Stimulated activated CD8-positive, alpha-beta memory T cell treated with anti-CD3 and anti-CD28 coated beads, Interleukin-2, amount 100 ng/mL, for 48 hours (primary cell): ENCODE measurements around the gene VAMP3.
A peak's percentile ranks its signal among the peaks of the same experiment; 100 is the strongest.

ENCODE experiments used
- DNase-seq, 2 donors: peaks; one replicate each; pipeline ENCODE4 v3.0.0-alpha.2; 2020; ENCODE audit warnings: low read depth in 2 of 2

The VAMP3 gene

GRCh38 chr1:7770997-7771822, at the start of gene VAMP3:
Gene VAMP3 (plus strand): TSS chr1:7771296. CDS start chr1:7771384, 88 bp downstream.
- peak; percentile 83 to 84 for DNase-seq

- DNase-seq = no peak
These were observed 49.0 kb upstream of the VAMP3 start for GRCh38 chr1:7721940-7722669.

- DNase-seq = no peak
These were observed 48.5 kb upstream of the VAMP3 start for GRCh38 chr1:7722670-7723012.

- no peak for DNase-seq
These were observed 44.5 kb upstream of the VAMP3 start for GRCh38 chr1:7726623-7727022.

- DNase-seq = no peak
These were observed 43.2 kb upstream of the VAMP3 start for GRCh38 chr1:7727809-7728471.

- no peak for DNase-seq
These were observed 41.3 kb upstream of the VAMP3 start for GRCh38 chr1:7729761-7730160.

GRCh38 chr1:7732331-7732730, 38.8 kb upstream of the VAMP3 start:
- DNase-seq = no peak

GRCh38 chr1:7733276-7733675, 37.8 kb upstream of the VAMP3 start:
- no peak for DNase-seq

- DNase-seq = no peak
These were observed 33.1 kb upstream of the VAMP3 start for GRCh38 chr1:7738044-7738443.

GRCh38 chr1:7743346-7743745, 27.8 kb upstream of the VAMP3 start:
- no peak for DNase-seq

- DNase-seq = no peak
These were observed 26.2 kb upstream of the VAMP3 start for GRCh38 chr1:7744882-7745281.

- no peak for DNase-seq
These were observed 25.3 kb upstream of the VAMP3 start for GRCh38 chr1:7745783-7746182.

GRCh38 chr1:7747605-7748004, 23.5 kb upstream of the VAMP3 start:
- DNase-seq = no peak

- DNase-seq = no peak
These were observed 22.0 kb upstream of the VAMP3 start for GRCh38 chr1:7749126-7749525.

GRCh38 chr1:7751174-7751573, 19.9 kb upstream of the VAMP3 start:
- DNase-seq = no peak

GRCh38 chr1:7752512-7753417, 18.3 kb upstream of the VAMP3 start:
- DNase-seq = peak in 1 of 2 donors; percentile 7

GRCh38 chr1:7753641-7754040, 17.5 kb upstream of the VAMP3 start:
- no peak for DNase-seq

GRCh38 chr1:7754234-7754633, 16.9 kb upstream of the VAMP3 start:
- no peak for DNase-seq

- no peak for DNase-seq
These were observed 15.6 kb upstream of the VAMP3 start for GRCh38 chr1:7755448-7755847.

GRCh38 chr1:7760245-7760644, 10.9 kb upstream of the VAMP3 start:
- no peak for DNase-seq

- DNase-seq = no peak
These were observed 10.0 kb upstream of the VAMP3 start for GRCh38 chr1:7761103-7761502.

GRCh38 chr1:7767176-7767575, 3.9 kb upstream of the VAMP3 start:
- DNase-seq = no peak
